Measurements from ENCODE around the gene IL1RAPL2. TPM values are rescaled to one million over a fixed set of nuclear protein-coding genes. Genes with fewer than 3 reads are reported as not detected.
"Not testable (repeated sequence)": the region's sequence is repeated elsewhere in the genome, so short reads cannot be mapped to it uniquely, and the experiment has no call there.

IL1RAPL2 gene
- total RNA-seq, 2 experiments from 2014 or later, result not detected

DNA sequence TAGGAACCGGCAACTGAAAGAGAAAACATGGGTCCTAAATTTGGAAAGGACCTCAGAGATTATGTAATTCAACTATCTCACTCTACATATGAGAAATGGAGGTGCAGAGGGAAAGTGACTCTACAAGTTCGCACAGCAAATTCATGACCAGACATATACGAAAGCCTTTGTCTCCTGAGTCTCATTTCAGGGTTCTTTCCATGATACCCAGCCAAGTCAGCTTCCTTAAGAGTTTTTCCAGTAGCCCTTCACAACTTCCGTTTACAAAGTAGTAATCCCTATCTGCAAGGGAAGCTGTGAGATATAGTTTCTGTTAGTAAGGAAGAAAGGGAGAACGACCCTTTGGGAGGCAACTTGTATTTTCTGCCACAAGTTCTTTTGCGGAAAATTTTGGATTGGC, 543.9 kb downstream of the IL1RAPL2 start:
- Mint-ChIP-seq H3K4me3 (no peak overlapping the region), H3K27me3 (no peaks in the 10 kb centered on the region), H3K9me3 (no peaks in the 10 kb centered on the region), H3K27ac (no peak overlapping the region), H3K36me3 (no peaks in the 10 kb centered on the region), H3K4me1 (ENCODE audit: low read depth) (no peaks in the 10 kb centered on the region)
- POLR2A ChIA-PET, result no interaction called here
- no peak for DNase-seq
- CTCF ChIA-PET, result no interaction called here
- intact Hi-C loops (cut with micrococcal nuclease), result no loop called here

GRCh38 chrX:105114554-105115130, 548.6 kb downstream of the IL1RAPL2 start:
- Mint-ChIP-seq H3K27me3 (no peaks in the 10 kb centered on the region), H3K27ac (no peak overlapping the region)
- no peak for DNase-seq

GRCh38 chrX:105115596-105116320, 549.8 kb downstream of the IL1RAPL2 start:
- not testable (repeated sequence) for H3K36me3 Mint-ChIP-seq

More at GRCh38 chrX:105114554-105115130, 548.6 kb downstream of the IL1RAPL2 start:
- Mint-ChIP-seq H3K4me3 (no peak overlapping the region), H3K9me3 (peaks cover 2% of the 10 kb centered on the region), H3K36me3 (no peaks in the 10 kb centered on the region), H3K4me1 (ENCODE audit: low read depth) (no peaks in the 10 kb centered on the region)
- intact Hi-C loops (cut with micrococcal nuclease), result no loop called here
- ChIA-PET CTCF (no interaction called here), POLR2A (no interaction called here)

DNA sequence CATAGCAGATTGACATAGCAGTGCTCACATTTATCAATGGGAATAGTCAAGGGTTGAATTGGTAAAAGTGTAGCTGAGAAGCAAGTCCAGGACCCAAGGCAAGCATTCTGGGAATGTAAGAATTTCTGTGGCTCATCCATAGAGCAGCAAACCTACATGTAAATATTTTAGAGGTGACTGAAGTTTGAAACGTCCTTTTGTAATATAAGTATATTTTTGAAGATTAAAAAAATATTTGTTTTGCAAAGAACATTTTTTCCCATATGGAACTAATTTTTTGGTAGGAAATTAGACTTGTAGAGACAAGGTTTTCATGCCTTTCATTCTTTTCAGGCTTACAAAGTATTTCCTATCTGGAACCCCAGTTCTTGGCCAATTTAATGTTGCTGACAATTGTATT, 550.5 kb downstream of the IL1RAPL2 start:
- no peak for DNase-seq
- Mint-ChIP-seq H3K27me3 (no peaks in the 10 kb centered on the region), H3K36me3 (no peaks in the 10 kb centered on the region), H3K27ac (no peak overlapping the region), H3K9me3 (peaks cover 2% of the 10 kb centered on the region), H3K4me3 (no peak overlapping the region), H3K4me1 (ENCODE audit: low read depth) (no peaks in the 10 kb centered on the region)
- POLR2A ChIA-PET, result no interaction called here
- CTCF ChIA-PET, result no interaction called here
- intact Hi-C loops (cut with micrococcal nuclease), result no loop called here

More at GRCh38 chrX:105115596-105116320, 549.8 kb downstream of the IL1RAPL2 start:
- H3K4me1 Mint-ChIP-seq (ENCODE audit: low read depth); H3K27ac Mint-ChIP-seq; H3K4me3 Mint-ChIP-seq; H3K9me3 Mint-ChIP-seq; POLR2A ChIA-PET; CTCF ChIA-PET; H3K27me3 Mint-ChIP-seq; intact Hi-C loops (cut with micrococcal nuclease); DNase-seq: not testable (repeated sequence)

- no peaks in the 10 kb centered on the region for H3K27me3 Mint-ChIP-seq
- ChIA-PET POLR2A (no interaction called here), CTCF (no interaction called here)
- no peaks in the 10 kb centered on the region for H3K36me3 Mint-ChIP-seq
- intact Hi-C loops (cut with micrococcal nuclease), result no loop called here
- DNase-seq, result no peak
- no peak overlapping the region for H3K4me3 Mint-ChIP-seq
- no peaks in the 10 kb centered on the region for H3K4me1 Mint-ChIP-seq (ENCODE audit: low read depth)
- no peak overlapping the region for H3K27ac Mint-ChIP-seq
- H3K9me3 Mint-ChIP-seq, result peaks cover 2% of the 10 kb centered on the region
Observed at GRCh38 chrX:105117621-105118020, 551.6 kb downstream of the IL1RAPL2 start.

DNA sequence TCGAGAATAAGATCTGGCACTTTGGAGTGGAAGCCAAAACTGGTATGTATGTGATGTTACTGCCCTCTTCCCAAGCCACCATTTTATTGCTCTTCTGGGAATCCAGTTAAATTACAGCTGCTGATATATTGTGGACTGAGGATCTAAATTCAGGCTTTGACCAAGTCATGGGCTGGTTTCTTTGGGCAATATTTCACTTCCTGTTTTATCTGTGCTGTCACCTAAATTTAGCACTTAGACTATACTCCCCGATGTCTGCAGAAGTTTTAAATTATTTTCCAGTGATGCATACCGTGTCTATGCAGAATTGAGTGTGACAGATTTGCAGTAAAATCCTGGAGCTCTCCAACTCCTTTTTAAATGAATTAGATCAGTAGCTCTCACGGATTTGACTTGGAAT, 554.5 kb downstream of the IL1RAPL2 start:
- DNase-seq, result no peak
- POLR2A ChIA-PET, result no interaction called here
- CTCF ChIA-PET, result no interaction called here
- no peaks in the 10 kb centered on the region for H3K27me3 Mint-ChIP-seq
- no peak overlapping the region for H3K27ac Mint-ChIP-seq
- no peaks in the 10 kb centered on the region for H3K4me1 Mint-ChIP-seq (ENCODE audit: low read depth)
- H3K9me3 Mint-ChIP-seq, result peaks cover 2% of the 10 kb centered on the region
- H3K4me3 Mint-ChIP-seq, result no peak overlapping the region
- H3K36me3 Mint-ChIP-seq, result no peaks in the 10 kb centered on the region
- intact Hi-C loops (cut with micrococcal nuclease), result no loop called here

DNA sequence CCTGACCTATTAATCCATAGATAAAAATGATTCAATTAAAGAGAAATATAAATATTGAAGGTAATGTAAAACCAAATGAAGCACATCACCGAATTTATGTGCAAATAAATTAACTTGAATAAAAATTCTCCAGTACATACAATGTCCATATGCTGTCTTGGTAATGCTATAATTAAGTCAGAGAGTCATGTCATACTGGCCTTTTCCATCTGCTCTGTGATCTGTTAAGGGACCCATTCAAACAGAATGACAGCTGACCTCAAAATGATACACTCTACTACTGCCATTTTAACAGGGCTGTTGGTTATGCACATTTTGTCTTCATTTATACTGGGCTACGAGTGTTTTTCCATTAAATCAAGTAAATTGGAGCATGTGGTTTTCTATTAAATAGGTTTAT, 555.2 kb downstream of the IL1RAPL2 start:
- Mint-ChIP-seq H3K36me3 (no peaks in the 10 kb centered on the region), H3K4me3 (no peak overlapping the region), H3K9me3 (peaks cover 2% of the 10 kb centered on the region), H3K27me3 (no peaks in the 10 kb centered on the region), H3K4me1 (ENCODE audit: low read depth) (no peaks in the 10 kb centered on the region), H3K27ac (no peak overlapping the region)
- ChIA-PET CTCF (no interaction called here), POLR2A (no interaction called here)
- intact Hi-C loops (cut with micrococcal nuclease), result no loop called here
- no peak for DNase-seq

DNA sequence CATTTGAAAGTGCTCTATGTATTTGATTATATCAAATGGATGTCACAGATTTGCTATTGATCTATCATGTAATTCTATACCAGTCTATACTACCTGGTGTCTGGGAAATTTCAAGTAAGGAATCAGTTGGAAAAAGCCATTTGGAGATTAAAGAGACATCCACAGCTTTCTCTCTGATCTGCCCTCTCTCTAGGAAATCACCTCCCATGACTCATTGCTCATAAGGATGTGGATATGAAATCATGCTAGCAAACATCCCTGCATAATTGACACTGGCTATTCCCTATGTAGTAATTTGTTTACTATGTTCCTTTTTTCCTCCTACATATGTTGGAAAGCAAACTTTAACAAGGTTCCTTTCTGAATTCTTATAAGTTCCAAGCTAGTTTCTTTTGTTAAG, 560.2 kb downstream of the IL1RAPL2 start:
- H3K4me1 Mint-ChIP-seq (ENCODE audit: low read depth), result no peaks in the 10 kb centered on the region
- ChIA-PET CTCF (no interaction called here), POLR2A (no interaction called here)
- H3K4me3 Mint-ChIP-seq, result no peak overlapping the region
- DNase-seq, result no peak
- H3K27me3 Mint-ChIP-seq, result no peaks in the 10 kb centered on the region
- no peaks in the 10 kb centered on the region for H3K9me3 Mint-ChIP-seq
- H3K36me3 Mint-ChIP-seq, result no peaks in the 10 kb centered on the region
- no peak overlapping the region for H3K27ac Mint-ChIP-seq
- intact Hi-C loops (cut with micrococcal nuclease), result no loop called here

GRCh38 chrX:105134273-105134672, 568.3 kb downstream of the IL1RAPL2 start:
- no peak overlapping the region for H3K27ac Mint-ChIP-seq
- H3K9me3 Mint-ChIP-seq, result no peaks in the 10 kb centered on the region
- POLR2A ChIA-PET, result no interaction called here
- CTCF ChIA-PET, result no interaction called here
- H3K36me3 Mint-ChIP-seq, result no peaks in the 10 kb centered on the region
- H3K27me3 Mint-ChIP-seq, result no peaks in the 10 kb centered on the region
- intact Hi-C loops (cut with micrococcal nuclease), result no loop called here
- H3K4me1 Mint-ChIP-seq (ENCODE audit: low read depth), result no peaks in the 10 kb centered on the region
- H3K4me3 Mint-ChIP-seq, result no peak overlapping the region
- no peak for DNase-seq

DNA sequence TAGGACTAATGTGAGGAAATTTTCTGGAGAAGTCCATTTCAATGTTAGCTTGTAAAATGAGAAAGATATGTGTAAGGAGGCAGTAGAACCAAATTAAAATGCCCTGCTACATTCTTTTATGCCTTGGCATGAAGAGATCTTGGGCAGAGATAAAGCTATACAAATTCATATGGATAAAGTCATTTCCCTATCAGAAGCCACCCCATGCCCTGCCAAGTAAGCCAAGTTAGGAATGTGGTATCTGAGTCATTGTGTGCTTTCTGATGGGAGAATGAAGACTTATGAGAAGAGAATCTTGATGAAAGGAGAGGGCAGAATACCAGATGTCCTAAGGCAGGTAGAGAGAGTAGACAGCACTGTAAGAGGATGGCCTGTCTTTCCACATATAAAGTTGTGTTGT, 570.8 kb downstream of the IL1RAPL2 start:
- no peaks in the 10 kb centered on the region for H3K36me3 Mint-ChIP-seq
- ChIA-PET CTCF (no interaction called here), POLR2A (no interaction called here)
- no peaks in the 10 kb centered on the region for H3K27me3 Mint-ChIP-seq
- H3K27ac Mint-ChIP-seq, result no peak overlapping the region
- no peak for DNase-seq
- no peak overlapping the region for H3K4me3 Mint-ChIP-seq
- no peaks in the 10 kb centered on the region for H3K4me1 Mint-ChIP-seq (ENCODE audit: low read depth)
- H3K9me3 Mint-ChIP-seq, result no peaks in the 10 kb centered on the region
- intact Hi-C loops (cut with micrococcal nuclease), result no loop called here

DNA sequence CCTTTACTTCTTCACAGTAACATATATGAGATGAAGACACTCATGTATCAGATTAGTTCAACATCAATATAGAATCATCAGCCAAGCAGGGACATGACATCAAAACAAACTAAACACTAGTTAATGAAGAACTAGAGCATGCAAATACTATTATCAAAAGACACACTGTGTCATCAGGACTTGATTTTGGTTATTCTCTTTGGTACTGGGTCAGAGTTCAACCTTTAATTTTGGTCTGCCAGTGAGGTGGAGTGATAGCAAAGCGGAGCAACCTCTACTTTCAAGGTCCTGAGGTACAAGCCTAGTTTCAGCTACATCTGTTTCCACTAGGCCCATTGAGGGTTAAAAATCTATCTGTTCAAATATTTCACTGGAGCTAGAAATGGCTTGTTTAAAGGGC, 584.0 kb downstream of the IL1RAPL2 start:
- Mint-ChIP-seq H3K27ac (no peak overlapping the region), H3K4me1 (ENCODE audit: low read depth) (no peaks in the 10 kb centered on the region), H3K4me3 (no peak overlapping the region), H3K36me3 (no peaks in the 10 kb centered on the region), H3K9me3 (no peaks in the 10 kb centered on the region), H3K27me3 (no peaks in the 10 kb centered on the region)
- no peak for DNase-seq
- intact Hi-C loops (cut with micrococcal nuclease), result no loop called here
- CTCF ChIA-PET, result no interaction called here
- POLR2A ChIA-PET, result no interaction called here

- no peaks in the 10 kb centered on the region for H3K36me3 Mint-ChIP-seq
- no peak for DNase-seq
- no peak overlapping the region for H3K4me3 Mint-ChIP-seq
- intact Hi-C loops (cut with micrococcal nuclease), result no loop called here
- H3K4me1 Mint-ChIP-seq (ENCODE audit: low read depth), result no peaks in the 10 kb centered on the region
- ChIA-PET CTCF (no interaction called here), POLR2A (no interaction called here)
- H3K27ac Mint-ChIP-seq, result no peak overlapping the region
- H3K27me3 Mint-ChIP-seq, result no peaks in the 10 kb centered on the region
- no peaks in the 10 kb centered on the region for H3K9me3 Mint-ChIP-seq
Observed at GRCh38 chrX:105150557-105150956, 584.6 kb downstream of the IL1RAPL2 start.

- POLR2A ChIA-PET, result no interaction called here
- H3K9me3 Mint-ChIP-seq, result no peaks in the 10 kb centered on the region
- H3K27me3 Mint-ChIP-seq, result no peaks in the 10 kb centered on the region
Observed at GRCh38 chrX:105167233-105167632, 601.2 kb downstream of the IL1RAPL2 start.

More at GRCh38 chrX:105167233-105167632, 601.2 kb downstream of the IL1RAPL2 start:
- CTCF ChIA-PET, result no interaction called here
- DNase-seq, result no peak
- H3K4me3 Mint-ChIP-seq, result no peak overlapping the region
- H3K27ac Mint-ChIP-seq, result no peak overlapping the region
- no peaks in the 10 kb centered on the region for H3K4me1 Mint-ChIP-seq (ENCODE audit: low read depth)
- no peaks in the 10 kb centered on the region for H3K36me3 Mint-ChIP-seq
- intact Hi-C loops (cut with micrococcal nuclease), result no loop called here

All from activated CD4-positive, alpha-beta memory T cell treated with anti-CD3 and anti-CD28 coated beads for 36 hours (primary cell).